GM23338 (cell line): ENCODE results near the gene ME3.

Source experiments
- CREB1 ChIP-seq: fragments of 250-450 bp; sonication (Bioruptor Pico); IDR thresholded peaks from 2 replicates; pipeline ENCODE4 v1.5.0; 2020; ENCODE audit warnings: low read depth, mild to moderate bottlenecking, moderate library complexity
- EZH2 ChIP-seq: fragments of 200-600 bp; sonication (generic); IDR thresholded peaks from one replicate; pipeline ENCODE4 v1.8.0; 2017; ENCODE audit warnings: antibody characterized with exemption, mild to moderate bottlenecking, low read depth; ENCODE audit not compliant: unreplicated experiment
- EZH2phosphoT487 ChIP-seq: fragments of 200-600 bp; sonication (generic); IDR thresholded peaks from one replicate; pipeline ENCODE4 v1.8.1; 2018; ENCODE audit warnings: antibody characterized with exemption; ENCODE audit not compliant: unreplicated experiment
- POLR2AphosphoS5 ChIP-seq: IDR thresholded peaks from 2 replicates; pipeline ENCODE4 v1.6.1; 2016; ENCODE audit warnings: antibody characterized with exemption, low read depth
- ZNF114 ChIP-seq: fragments of 250-450 bp; sonication (Bioruptor Pico); IDR thresholded peaks from 2 replicates; pipeline ENCODE4 v1.5.0; 2020; ENCODE audit warnings: mild to moderate bottlenecking, moderate library complexity
- ZNF331 ChIP-seq: fragments of 250-450 bp; sonication (Bioruptor Pico); IDR thresholded peaks from 2 replicates; pipeline ENCODE4 v1.5.0; 2020; ENCODE audit warnings: low read depth, mild to moderate bottlenecking, moderate library complexity
- TF ChIP-seq, protein P1 (sequence below), 2 experiments: fragments of 200-600 bp in 1 of 2; sonication (generic) in 1 of 2; conservative IDR thresholded peaks; 2 replicates each; pipeline versions ENCODE4 v1.5.1 to v1.6.1; 2016 to 2017; ENCODE audit warnings: antibody characterized with exemption in 2 of 2, low read depth in 2 of 2, mild to moderate bottlenecking in 2 of 2, moderate library complexity in 1 of 2
- TF ChIP-seq, protein P2 (sequence below): IDR thresholded peaks from one replicate; pipeline ENCODE4 v1.6.1; 2018; ENCODE audit warnings: antibody characterized with exemption; ENCODE audit not compliant: unreplicated experiment
- TF ChIP-seq, protein P3 (sequence below): IDR thresholded peaks from 2 replicates; pipeline ENCODE4 v1.6.1; 2016; ENCODE audit warnings: antibody characterized with exemption

DNA sequence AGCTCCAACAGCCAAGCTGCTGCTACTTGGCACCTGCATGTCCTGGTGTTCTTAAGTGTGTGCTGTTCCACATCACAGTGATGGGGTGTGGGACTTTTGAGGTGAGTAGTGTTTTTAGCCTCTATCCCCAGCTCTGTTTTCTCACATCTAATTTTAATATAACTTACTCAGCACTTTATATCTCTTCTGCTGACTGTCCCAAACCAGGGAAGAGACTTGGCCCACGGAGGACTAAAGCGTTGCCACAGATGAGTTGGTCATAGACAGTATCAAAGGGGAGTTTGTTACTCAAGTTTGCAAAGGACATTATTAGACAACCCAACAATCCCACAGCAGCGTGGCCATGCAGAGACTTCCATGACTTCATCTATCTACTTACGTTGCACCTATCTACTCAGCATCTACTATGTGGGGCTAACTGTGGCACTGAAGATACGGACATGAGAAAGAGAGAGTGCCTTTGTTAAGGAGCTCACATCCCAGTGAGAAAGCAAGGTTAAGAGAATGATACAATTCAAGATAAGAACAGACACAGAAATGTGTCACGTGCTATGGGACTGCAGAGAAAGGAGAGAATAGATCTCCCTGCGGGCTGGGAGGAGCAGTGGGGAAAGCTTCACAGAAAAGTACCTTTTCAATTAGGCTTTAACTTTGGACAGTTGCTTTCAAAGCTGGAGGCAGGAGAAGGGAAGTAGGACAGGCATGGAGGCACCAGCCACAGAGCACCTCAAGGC lies 82.4 kb downstream of the ME3 start:
- TF ChIP-seq CREB1 (no peak), ZNF331 (CRISPR knock-in tag) (no peak), ZNF114 (CRISPR knock-in tag) (no peak), POLR2AphosphoS5 (no peak), EZH2phosphoT487 (no peak), EZH2 (no peak)
- TF ChIP-seq, protein P1, sequence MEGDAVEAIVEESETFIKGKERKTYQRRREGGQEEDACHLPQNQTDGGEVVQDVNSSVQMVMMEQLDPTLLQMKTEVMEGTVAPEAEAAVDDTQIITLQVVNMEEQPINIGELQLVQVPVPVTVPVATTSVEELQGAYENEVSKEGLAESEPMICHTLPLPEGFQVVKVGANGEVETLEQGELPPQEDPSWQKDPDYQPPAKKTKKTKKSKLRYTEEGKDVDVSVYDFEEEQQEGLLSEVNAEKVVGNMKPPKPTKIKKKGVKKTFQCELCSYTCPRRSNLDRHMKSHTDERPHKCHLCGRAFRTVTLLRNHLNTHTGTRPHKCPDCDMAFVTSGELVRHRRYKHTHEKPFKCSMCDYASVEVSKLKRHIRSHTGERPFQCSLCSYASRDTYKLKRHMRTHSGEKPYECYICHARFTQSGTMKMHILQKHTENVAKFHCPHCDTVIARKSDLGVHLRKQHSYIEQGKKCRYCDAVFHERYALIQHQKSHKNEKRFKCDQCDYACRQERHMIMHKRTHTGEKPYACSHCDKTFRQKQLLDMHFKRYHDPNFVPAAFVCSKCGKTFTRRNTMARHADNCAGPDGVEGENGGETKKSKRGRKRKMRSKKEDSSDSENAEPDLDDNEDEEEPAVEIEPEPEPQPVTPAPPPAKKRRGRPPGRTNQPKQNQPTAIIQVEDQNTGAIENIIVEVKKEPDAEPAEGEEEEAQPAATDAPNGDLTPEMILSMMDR (conservative IDR thresholded peaks at IDR 0.05; ENCODE audit: low read depth in 2 of 2), result no peak
- TF ChIP-seq, protein P2, sequence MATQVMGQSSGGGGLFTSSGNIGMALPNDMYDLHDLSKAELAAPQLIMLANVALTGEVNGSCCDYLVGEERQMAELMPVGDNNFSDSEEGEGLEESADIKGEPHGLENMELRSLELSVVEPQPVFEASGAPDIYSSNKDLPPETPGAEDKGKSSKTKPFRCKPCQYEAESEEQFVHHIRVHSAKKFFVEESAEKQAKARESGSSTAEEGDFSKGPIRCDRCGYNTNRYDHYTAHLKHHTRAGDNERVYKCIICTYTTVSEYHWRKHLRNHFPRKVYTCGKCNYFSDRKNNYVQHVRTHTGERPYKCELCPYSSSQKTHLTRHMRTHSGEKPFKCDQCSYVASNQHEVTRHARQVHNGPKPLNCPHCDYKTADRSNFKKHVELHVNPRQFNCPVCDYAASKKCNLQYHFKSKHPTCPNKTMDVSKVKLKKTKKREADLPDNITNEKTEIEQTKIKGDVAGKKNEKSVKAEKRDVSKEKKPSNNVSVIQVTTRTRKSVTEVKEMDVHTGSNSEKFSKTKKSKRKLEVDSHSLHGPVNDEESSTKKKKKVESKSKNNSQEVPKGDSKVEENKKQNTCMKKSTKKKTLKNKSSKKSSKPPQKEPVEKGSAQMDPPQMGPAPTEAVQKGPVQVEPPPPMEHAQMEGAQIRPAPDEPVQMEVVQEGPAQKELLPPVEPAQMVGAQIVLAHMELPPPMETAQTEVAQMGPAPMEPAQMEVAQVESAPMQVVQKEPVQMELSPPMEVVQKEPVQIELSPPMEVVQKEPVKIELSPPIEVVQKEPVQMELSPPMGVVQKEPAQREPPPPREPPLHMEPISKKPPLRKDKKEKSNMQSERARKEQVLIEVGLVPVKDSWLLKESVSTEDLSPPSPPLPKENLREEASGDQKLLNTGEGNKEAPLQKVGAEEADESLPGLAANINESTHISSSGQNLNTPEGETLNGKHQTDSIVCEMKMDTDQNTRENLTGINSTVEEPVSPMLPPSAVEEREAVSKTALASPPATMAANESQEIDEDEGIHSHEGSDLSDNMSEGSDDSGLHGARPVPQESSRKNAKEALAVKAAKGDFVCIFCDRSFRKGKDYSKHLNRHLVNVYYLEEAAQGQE, result no peak
- TF ChIP-seq, protein P3, sequence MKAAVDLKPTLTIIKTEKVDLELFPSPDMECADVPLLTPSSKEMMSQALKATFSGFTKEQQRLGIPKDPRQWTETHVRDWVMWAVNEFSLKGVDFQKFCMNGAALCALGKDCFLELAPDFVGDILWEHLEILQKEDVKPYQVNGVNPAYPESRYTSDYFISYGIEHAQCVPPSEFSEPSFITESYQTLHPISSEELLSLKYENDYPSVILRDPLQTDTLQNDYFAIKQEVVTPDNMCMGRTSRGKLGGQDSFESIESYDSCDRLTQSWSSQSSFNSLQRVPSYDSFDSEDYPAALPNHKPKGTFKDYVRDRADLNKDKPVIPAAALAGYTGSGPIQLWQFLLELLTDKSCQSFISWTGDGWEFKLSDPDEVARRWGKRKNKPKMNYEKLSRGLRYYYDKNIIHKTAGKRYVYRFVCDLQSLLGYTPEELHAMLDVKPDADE, result no peak
